ENCODE data around the gene BRPF3.

GRCh38 chr6:36246506-36247268 is 50.1 kb downstream of the BRPF3 start:
- TF ChIP-seq CTCF (IDR thresholded peaks at IDR 0.05) = no peak
- TF ChIP-seq POLR2A (IDR thresholded peaks at IDR 0.05) = no peak

Data from Peyer's patch (tissue), 4 donors.